SK-N-SH (cell line): ENCODE results near the gene THSD7B.
"Not testable (repeated sequence)": the region's sequence is repeated elsewhere in the genome, so short reads cannot be mapped to it uniquely, and the experiment has no call there.

Source experiments
- CHD2 ChIP-seq: fragments of 150-350 bp; IDR thresholded peaks from 2 replicates; pipeline ENCODE4 v1.6.1; 2018; ENCODE audit warnings: low read length; ENCODE audit not compliant: partially characterized antibody
- ELF1 ChIP-seq: IDR thresholded peaks from 2 replicates; pipeline ENCODE4 v1.4.0; 2012
- EP300 ChIP-seq, 2 experiments: IDR thresholded peaks; 2 replicates each; pipeline versions ENCODE4 v1.4.0 to v1.6.1; 2012; ENCODE audit warnings: borderline replicate concordance in 1 of 2, low read depth in 1 of 2, low read length in 1 of 2
- FOSL2 ChIP-seq: IDR thresholded peaks from 2 replicates; pipeline ENCODE4 v1.4.0; 2012; ENCODE audit warnings: low read depth, mild to moderate bottlenecking, moderate library complexity, borderline replicate concordance
- POLR2AphosphoS5 ChIP-seq: IDR thresholded peaks from 2 replicates; pipeline ENCODE4 v1.6.1; 2012; ENCODE audit warnings: low read depth, low read length
- RFX5 ChIP-seq: IDR thresholded peaks from 2 replicates; pipeline ENCODE4 v1.6.1; 2012; ENCODE audit warnings: mild to moderate bottlenecking, improper control_type of control experiment, low read length
- SIN3A ChIP-seq: IDR thresholded peaks from 2 replicates; pipeline ENCODE4 v1.6.1; 2012; ENCODE audit warnings: low read depth, mild to moderate bottlenecking, low read length, moderate library complexity, borderline replicate concordance
- YY1 ChIP-seq: IDR thresholded peaks from 2 replicates; pipeline ENCODE4 v1.4.0; 2012; ENCODE audit warnings: low read depth, mild to moderate bottlenecking
- TF ChIP-seq, protein P1 (sequence below): fragments of 200-600 bp; sonication (generic); IDR thresholded peaks from 2 replicates; pipeline ENCODE4 v1.6.1; 2017; ENCODE audit warnings: antibody characterized with exemption, mild to moderate bottlenecking, moderate library complexity
- TF ChIP-seq, protein P2 (sequence below): IDR thresholded peaks from 2 replicates; pipeline ENCODE4 v1.6.1; 2012; ENCODE audit warnings: mild to moderate bottlenecking, low read depth, low read length, moderate library complexity
- TF ChIP-seq, protein P3 (sequence below): IDR thresholded peaks from 2 replicates; pipeline ENCODE4 v1.4.0; 2012; ENCODE audit warnings: low read depth

DNA sequence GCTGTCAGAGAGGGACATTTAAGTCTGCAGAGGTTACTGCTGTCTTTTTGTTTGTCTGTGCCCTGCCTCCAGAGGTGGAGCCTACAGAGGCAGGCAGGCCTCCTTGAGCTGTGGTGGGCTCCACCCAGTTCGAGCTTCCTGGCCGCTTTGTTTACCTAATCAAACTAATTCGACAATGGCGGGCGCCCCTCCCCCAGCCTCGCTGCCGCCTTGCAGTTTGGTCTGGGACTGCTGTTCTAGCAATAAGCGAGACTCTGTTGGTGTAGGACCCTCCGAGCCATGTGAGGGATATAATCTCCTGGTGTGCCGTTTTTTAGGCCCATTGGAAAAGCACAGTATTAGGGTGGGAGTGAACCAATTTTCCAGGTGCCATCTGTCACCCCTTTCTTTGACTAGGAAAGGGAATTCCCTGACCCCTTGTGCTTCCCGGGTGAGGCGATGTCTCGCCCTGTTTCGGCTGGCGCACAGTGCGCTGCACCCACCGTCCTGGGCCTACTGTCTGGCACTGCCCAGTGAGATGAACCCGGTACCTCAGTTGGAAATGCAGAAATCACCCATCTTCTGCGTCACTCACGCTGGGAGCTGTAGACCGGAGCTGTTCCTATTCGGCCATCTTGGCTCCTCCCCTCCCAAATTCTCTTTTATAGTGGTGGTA, 310.9 kb downstream of the THSD7B start:
- TF ChIP-seq, protein P1, sequence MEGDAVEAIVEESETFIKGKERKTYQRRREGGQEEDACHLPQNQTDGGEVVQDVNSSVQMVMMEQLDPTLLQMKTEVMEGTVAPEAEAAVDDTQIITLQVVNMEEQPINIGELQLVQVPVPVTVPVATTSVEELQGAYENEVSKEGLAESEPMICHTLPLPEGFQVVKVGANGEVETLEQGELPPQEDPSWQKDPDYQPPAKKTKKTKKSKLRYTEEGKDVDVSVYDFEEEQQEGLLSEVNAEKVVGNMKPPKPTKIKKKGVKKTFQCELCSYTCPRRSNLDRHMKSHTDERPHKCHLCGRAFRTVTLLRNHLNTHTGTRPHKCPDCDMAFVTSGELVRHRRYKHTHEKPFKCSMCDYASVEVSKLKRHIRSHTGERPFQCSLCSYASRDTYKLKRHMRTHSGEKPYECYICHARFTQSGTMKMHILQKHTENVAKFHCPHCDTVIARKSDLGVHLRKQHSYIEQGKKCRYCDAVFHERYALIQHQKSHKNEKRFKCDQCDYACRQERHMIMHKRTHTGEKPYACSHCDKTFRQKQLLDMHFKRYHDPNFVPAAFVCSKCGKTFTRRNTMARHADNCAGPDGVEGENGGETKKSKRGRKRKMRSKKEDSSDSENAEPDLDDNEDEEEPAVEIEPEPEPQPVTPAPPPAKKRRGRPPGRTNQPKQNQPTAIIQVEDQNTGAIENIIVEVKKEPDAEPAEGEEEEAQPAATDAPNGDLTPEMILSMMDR = not testable (repeated sequence)
- not testable (repeated sequence) for TF ChIP-seq POLR2AphosphoS5; RFX5; EP300 (IDR thresholded peaks at IDR 0.05; ENCODE audit: borderline replicate concordance in 1 of 2, low read depth in 1 of 2, low read length in 1 of 2); CHD2; FOSL2; ELF1; YY1; SIN3A
- TF ChIP-seq, protein P2, sequence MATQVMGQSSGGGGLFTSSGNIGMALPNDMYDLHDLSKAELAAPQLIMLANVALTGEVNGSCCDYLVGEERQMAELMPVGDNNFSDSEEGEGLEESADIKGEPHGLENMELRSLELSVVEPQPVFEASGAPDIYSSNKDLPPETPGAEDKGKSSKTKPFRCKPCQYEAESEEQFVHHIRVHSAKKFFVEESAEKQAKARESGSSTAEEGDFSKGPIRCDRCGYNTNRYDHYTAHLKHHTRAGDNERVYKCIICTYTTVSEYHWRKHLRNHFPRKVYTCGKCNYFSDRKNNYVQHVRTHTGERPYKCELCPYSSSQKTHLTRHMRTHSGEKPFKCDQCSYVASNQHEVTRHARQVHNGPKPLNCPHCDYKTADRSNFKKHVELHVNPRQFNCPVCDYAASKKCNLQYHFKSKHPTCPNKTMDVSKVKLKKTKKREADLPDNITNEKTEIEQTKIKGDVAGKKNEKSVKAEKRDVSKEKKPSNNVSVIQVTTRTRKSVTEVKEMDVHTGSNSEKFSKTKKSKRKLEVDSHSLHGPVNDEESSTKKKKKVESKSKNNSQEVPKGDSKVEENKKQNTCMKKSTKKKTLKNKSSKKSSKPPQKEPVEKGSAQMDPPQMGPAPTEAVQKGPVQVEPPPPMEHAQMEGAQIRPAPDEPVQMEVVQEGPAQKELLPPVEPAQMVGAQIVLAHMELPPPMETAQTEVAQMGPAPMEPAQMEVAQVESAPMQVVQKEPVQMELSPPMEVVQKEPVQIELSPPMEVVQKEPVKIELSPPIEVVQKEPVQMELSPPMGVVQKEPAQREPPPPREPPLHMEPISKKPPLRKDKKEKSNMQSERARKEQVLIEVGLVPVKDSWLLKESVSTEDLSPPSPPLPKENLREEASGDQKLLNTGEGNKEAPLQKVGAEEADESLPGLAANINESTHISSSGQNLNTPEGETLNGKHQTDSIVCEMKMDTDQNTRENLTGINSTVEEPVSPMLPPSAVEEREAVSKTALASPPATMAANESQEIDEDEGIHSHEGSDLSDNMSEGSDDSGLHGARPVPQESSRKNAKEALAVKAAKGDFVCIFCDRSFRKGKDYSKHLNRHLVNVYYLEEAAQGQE = not testable (repeated sequence)
- TF ChIP-seq, protein P3, sequence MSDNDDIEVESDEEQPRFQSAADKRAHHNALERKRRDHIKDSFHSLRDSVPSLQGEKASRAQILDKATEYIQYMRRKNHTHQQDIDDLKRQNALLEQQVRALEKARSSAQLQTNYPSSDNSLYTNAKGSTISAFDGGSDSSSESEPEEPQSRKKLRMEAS = not testable (repeated sequence)
